ENCODE data around the gene MERTK. TPM values are rescaled to one million over a fixed set of nuclear protein-coding genes. Genes with fewer than 3 reads are reported as not detected.
"Not testable (repeated sequence)": the region's sequence is repeated elsewhere in the genome, so short reads cannot be mapped to it uniquely, and the experiment has no call there.

MERTK gene
- total and polyA plus RNA-seq, 2 experiments from 2014 or later = under 0.01 TPM; not detected in 1

DNA sequence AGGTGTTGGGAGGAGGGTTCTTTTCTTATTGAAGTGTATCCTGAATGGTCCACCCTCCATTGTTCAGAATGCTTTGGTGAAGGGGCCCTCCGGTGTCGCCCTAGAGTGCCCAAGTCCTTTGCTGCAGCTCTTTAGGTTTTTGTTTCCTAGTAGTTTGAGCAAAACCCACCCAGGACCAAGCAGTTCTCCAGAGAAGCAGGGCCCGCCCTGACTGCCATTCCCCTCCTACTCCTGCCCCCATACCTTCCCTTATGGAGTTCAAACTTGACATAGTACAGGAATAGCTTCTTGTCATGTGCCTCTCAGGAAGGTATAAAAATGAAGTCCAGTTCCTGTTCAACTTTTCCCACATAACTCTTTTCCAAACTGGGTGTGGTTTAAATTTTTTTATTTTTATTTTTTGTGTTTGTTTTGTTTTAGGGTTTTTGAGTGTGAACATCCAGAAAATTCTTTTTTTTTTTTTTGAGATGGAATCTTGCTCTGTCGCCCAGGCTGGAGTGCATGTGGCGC is 5.6 kb downstream of the MERTK start:
- Histone ChIP-seq H3K27ac (no peak overlapping the region), H3K9me3 (ENCODE audit: low read depth) (no peaks in the 10 kb centered on the region), H3K4me1 (ENCODE audit: insufficient read depth) (no peaks in the 10 kb centered on the region), H3K9ac (no peak overlapping the region), H2AFZ (no peak overlapping the region), H3K27me3 (replicated peaks; ENCODE audit: insufficient read depth) (peaks cover 67% of the 10 kb centered on the region), H3K4me3 (no peak overlapping the region), H3K4me2 (ENCODE audit: unreplicated experiment) (no peak overlapping the region), H3K79me2 (ENCODE audit: insufficient read depth) (no peaks in the 10 kb centered on the region), H3F3A (ENCODE audit: insufficient read depth) (peaks cover 17% of the 10 kb centered on the region), H3K9me2 (ENCODE audit: insufficient read depth) (no peaks in the 10 kb centered on the region), H4K20me1 (ENCODE audit: insufficient read depth) (no peaks in the 10 kb centered on the region), H3K36me3 (ENCODE audit: low read depth) (no peaks in the 10 kb centered on the region)
- 73 to 82% methylated on average over 5 of the region's 5 CpGs for WGBS, 2 experiments (ENCODE audit: low coverage in 1 of 2, low lambda C conversion rate in 2 of 2, missing lambda C conversion rate in 2 of 2)
- TF ChIP-seq EZH2phosphoT487 (IDR thresholded peaks at IDR 0.05; ENCODE audit: insufficient read depth, low read depth) = no peak
- TF ChIP-seq EZH2 (IDR thresholded peaks at IDR 0.05; ENCODE audit: insufficient read depth, poor library complexity, severe bottlenecking) = no peak
- in situ Hi-C loops (cut with MboI) = loop anchor here (10.0 kb wide), 1 partner anchor 131 kb away; no protein-coding TSS in a partner anchor
- no peak for DNase-seq

DNA sequence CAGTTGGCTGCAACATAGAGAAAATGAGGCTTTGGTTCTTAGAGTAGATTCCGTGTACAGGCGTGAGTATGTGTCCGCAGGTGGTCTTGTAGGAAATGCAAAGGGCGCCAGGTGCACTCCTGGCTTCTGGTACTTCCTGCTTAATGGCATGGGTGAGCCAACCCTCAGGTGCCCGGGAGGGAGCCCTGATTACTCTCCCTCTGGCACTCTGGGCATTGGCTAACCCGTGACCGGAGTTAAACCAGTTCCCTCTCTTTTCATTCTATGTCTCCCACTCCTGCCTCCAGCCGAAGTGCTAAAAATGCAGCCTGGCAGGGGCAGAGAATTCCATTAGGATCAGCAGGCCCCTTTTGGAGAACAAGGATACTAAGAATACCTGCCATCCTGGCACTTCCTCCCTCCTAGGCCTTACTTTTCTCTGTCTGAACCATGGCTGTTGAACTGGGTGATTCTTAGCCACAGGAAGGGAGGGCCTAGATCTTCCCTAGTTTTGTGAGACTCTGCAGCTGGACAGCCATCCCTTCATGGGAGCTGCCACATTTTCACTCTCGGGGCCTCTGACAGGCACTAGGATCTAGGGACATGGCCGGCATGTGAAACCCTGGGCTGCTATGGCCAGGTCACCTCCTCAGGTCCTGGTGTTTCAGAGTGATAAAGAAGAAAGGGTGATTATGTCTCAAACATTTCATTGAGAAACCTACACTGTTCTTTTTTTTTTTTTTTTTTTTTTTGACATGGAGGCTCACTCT is 6.5 kb downstream of the MERTK start:
- WGBS, 2 experiments (ENCODE audit: low coverage in 1 of 2, low lambda C conversion rate in 2 of 2, missing lambda C conversion rate in 2 of 2) = 84 to 94% methylated on average over 10 of the region's 10 CpGs
- TF ChIP-seq EZH2phosphoT487 (IDR thresholded peaks at IDR 0.05; ENCODE audit: insufficient read depth, low read depth) (no peak), EZH2 (IDR thresholded peaks at IDR 0.05; ENCODE audit: insufficient read depth, poor library complexity, severe bottlenecking) (no peak)
- no peaks in the 10 kb centered on the region for H3K9me2 ChIP-seq (ENCODE audit: insufficient read depth)
- H2AFZ ChIP-seq = no peak overlapping the region
- no peaks in the 10 kb centered on the region for H3K36me3 ChIP-seq (ENCODE audit: low read depth)
- no peaks in the 10 kb centered on the region for H4K20me1 ChIP-seq (ENCODE audit: insufficient read depth)
- H3K4me2 ChIP-seq (ENCODE audit: unreplicated experiment) = no peak overlapping the region
- H3K79me2 ChIP-seq (ENCODE audit: insufficient read depth) = no peaks in the 10 kb centered on the region
- H3K9ac ChIP-seq = no peak overlapping the region
- H3K4me3 ChIP-seq = no peak overlapping the region
- no peaks in the 10 kb centered on the region for H3K9me3 ChIP-seq (ENCODE audit: low read depth)
- in situ Hi-C loops (cut with MboI) = loop anchor here (10.0 kb wide), 1 partner anchor 130 kb away; no protein-coding TSS in a partner anchor
- H3K27me3 ChIP-seq (replicated peaks; ENCODE audit: insufficient read depth) = peaks cover 62% of the 10 kb centered on the region
- no peak for DNase-seq
- no peaks in the 10 kb centered on the region for H3K4me1 ChIP-seq (ENCODE audit: insufficient read depth)
- H3F3A ChIP-seq (ENCODE audit: insufficient read depth) = peaks cover 13% of the 10 kb centered on the region
- no peak overlapping the region for H3K27ac ChIP-seq

DNA sequence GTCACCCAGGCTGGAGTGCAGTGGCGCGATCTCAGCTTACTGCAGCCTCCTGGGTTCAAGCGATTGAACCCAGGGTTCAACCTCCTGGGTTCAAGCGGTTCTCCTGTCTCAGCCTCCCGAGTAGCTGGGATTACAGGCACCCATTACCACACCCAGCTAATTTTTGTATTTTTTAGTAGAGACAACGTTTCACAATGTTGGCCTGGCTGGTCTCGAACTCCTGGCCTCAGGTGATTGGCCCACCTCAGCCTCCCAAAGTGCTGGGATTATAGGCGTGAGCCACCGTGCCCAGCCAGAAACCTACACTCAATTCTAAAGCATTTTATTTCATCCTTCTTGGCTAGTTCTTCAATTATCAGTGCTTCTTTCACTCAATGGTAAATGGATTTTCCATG is 7.1 kb downstream of the MERTK start:
- peaks cover 56% of the 10 kb centered on the region for H3K27me3 ChIP-seq (replicated peaks; ENCODE audit: insufficient read depth)
- not testable (repeated sequence) for H3K9me2 ChIP-seq (ENCODE audit: insufficient read depth); H3K4me1 ChIP-seq (ENCODE audit: insufficient read depth); H3K9me3 ChIP-seq (ENCODE audit: low read depth); H3K36me3 ChIP-seq (ENCODE audit: low read depth); H3F3A ChIP-seq (ENCODE audit: insufficient read depth); H3K79me2 ChIP-seq (ENCODE audit: insufficient read depth); H3K9ac ChIP-seq; H3K4me2 ChIP-seq (ENCODE audit: unreplicated experiment); H3K27ac ChIP-seq; DNase-seq; H3K4me3 ChIP-seq; H2AFZ ChIP-seq; H4K20me1 ChIP-seq (ENCODE audit: insufficient read depth)
- in situ Hi-C loops (cut with MboI) = loop anchor here (10.0 kb wide), 1 partner anchor 129 kb away; no protein-coding TSS in a partner anchor
- WGBS, 2 experiments (ENCODE audit: low coverage in 1 of 2, low lambda C conversion rate in 2 of 2, missing lambda C conversion rate in 2 of 2) = 65 to 66% methylated on average over 9 of the region's 9 CpGs

DNA sequence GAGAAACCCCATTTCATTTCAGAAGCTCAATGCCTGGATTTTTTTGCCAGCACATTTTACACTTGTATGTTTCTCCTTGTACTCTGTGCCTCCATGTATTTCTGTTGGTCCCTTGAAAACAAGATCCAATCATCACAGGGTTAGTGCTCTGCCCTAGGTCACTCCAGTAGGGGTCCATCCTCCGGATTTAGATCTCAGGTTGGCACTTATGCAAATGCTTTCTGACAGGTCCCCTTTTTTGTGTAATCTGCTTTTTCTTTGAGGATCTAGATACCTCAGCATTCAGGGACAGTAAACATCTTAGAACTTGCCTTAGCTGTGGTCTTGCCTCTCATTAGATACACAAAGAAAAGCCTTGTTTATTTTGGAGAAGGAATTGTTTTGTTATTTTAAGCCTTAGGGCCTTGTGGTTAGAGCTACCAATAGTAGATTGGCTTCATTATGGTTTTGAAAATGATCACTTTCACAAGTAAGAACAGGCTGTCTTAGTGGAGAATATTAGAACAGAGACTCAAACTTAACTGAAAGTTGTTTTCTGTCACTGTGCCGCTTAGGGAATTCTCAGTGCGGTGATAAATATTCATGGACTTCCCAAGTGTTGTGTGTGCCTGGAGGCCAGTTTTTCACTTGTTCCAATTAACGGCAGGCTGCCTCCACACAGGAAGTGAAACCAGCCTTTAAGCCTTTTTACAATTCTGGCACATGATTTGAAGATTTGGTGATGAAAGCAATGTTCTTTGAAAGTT is 7.8 kb downstream of the MERTK start:
- no peak overlapping the region for H3K9ac ChIP-seq
- in situ Hi-C loops (cut with MboI) = loop anchor here (10.0 kb wide), 1 partner anchor 129 kb away; no protein-coding TSS in a partner anchor
- H3K9me2 ChIP-seq (ENCODE audit: insufficient read depth) = no peaks in the 10 kb centered on the region
- H3K9me3 ChIP-seq (ENCODE audit: low read depth) = no peaks in the 10 kb centered on the region
- no peak overlapping the region for H3K4me3 ChIP-seq
- no peaks in the 10 kb centered on the region for H4K20me1 ChIP-seq (ENCODE audit: insufficient read depth)
- 14 to 19% methylated on average over 4 of the region's 4 CpGs for WGBS, 2 experiments (ENCODE audit: low coverage in 1 of 2, low lambda C conversion rate in 2 of 2, missing lambda C conversion rate in 2 of 2)
- DNase-seq = no peak
- no peaks in the 10 kb centered on the region for H3K79me2 ChIP-seq (ENCODE audit: insufficient read depth)
- no peaks in the 10 kb centered on the region for H3K36me3 ChIP-seq (ENCODE audit: low read depth)
- H3K27ac ChIP-seq = no peak overlapping the region
- H3K4me1 ChIP-seq (ENCODE audit: insufficient read depth) = no peaks in the 10 kb centered on the region
- no peaks in the 10 kb centered on the region for H3F3A ChIP-seq (ENCODE audit: insufficient read depth)
- peaks cover 50% of the 10 kb centered on the region for H3K27me3 ChIP-seq (replicated peaks; ENCODE audit: insufficient read depth)
- no peak overlapping the region for H3K4me2 ChIP-seq (ENCODE audit: unreplicated experiment)
- no peak for TF ChIP-seq EZH2 (IDR thresholded peaks at IDR 0.05; ENCODE audit: insufficient read depth, poor library complexity, severe bottlenecking)
- no peak for TF ChIP-seq EZH2phosphoT487 (IDR thresholded peaks at IDR 0.05; ENCODE audit: insufficient read depth, low read depth)
- H2AFZ ChIP-seq = 0 out of 2 replicates have a peak overlapping the region, but pooled peaks have one; percentile 5

Data from GM23248 (cell line).